Fibroblast of skin of right quadriceps (primary cell): ENCODE measurements around the gene LFNG.

ENCODE experiments used
- DNase-seq: peaks from one replicate; pipeline ENCODE4 v3.0.0-alpha.2; 2013

The LFNG gene

GRCh38 chr7:2519119-2519930 is at the start of gene LFNG:
Gene LFNG (plus strand): TSS chr7:2519774. CDS start chr7:2519862, 88 bp downstream.
- DNase-seq, result peak; percentile 93

DNA sequence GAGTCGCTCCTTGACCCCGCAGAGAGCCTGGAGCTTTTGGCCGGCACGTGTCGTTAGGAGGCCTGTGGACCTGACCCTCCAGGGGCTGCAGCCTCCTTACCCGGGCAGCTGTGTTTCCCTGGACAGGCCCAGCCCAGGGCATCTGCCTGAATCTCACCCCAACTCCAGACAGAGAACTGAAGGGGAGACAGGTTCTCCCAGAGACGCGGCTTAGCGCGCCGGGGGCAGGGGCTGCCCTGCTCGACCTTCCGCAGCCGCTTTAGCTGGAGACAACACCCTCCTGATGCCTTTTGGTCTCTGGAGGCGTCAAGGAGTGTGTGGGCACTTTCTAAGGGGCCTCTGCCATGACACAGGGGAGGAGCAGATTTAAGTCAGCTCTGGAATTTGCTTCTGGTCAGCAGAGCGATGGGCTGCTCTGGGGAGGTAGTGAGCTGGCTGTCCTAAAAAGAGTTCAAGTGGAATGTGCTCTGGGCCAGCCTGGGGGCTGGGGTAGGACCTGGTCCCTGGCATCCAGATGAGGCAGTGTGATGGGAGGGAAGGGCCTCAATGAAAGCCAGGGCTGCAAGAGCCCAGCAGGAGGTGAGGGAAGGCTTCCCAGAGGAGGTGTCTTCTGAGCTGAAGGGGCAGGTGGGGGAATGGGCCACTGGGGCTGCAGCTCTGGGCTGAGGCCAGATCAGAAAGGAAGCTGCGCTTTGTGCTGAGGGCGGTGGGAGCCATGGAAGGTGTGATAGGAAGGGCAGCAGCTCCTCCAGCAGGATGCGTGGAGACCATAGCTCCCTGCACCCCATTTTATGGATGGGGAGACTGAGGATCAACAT is 49.2 kb upstream of the LFNG start:
- no peak for DNase-seq

DNA sequence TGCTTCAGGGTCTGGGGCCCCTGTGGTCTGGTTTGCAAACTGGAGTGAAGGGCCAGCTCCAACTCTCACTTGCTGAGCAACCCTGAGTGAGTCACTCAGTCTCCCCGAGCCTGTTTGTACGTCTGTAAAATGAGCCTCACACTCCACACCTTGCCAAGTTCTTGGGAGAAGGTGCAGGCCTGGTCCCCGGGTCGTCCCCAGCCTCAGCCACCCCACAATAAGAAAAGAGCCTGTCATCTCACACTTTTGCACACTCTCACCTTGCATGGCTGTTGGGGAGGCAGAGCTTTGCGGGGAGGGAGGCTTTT is 48.6 kb upstream of the LFNG start:
- DNase-seq, result no peak

DNA sequence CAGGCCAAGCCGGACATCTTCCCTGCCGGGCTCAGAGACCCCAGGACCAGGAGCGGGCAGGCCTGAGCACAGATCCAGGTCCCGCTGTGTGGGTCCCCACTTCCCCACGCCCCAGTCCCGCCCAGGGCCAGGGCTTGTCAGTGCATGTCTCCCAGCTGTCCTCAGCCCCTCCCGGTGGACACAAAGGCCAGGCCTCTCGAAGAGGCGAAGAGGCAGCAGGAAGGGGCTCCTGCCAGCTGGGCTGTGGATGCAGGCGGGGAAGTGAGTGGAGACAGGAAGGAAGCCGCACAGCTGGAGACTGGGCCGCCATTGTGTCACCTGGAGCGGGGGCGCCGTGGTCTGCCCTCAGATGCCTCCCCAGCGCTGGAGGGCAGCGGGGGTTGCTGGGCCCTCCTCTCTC is 48.2 kb upstream of the LFNG start:
- no peak for DNase-seq

DNA sequence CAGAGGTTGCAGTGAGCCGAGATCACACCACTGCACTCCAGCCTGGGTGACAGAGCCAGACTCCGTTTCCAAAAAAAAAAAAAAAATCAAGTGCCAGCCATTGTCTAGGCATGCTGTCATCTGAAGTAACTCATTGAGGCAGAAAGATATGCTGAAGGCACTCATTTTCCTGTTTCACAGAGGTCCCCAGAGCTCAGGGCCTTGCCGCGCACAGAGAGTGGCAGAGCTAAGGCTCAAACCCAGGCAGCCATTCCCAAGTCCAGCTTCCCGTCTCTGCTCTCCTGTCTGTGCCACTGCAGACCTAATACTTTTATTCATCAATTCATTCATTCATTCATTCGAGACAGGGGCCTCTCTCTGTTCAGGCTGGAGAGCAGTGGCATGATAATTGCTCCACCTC is 46.8 kb upstream of the LFNG start:
- DNase-seq, result no peak

DNA sequence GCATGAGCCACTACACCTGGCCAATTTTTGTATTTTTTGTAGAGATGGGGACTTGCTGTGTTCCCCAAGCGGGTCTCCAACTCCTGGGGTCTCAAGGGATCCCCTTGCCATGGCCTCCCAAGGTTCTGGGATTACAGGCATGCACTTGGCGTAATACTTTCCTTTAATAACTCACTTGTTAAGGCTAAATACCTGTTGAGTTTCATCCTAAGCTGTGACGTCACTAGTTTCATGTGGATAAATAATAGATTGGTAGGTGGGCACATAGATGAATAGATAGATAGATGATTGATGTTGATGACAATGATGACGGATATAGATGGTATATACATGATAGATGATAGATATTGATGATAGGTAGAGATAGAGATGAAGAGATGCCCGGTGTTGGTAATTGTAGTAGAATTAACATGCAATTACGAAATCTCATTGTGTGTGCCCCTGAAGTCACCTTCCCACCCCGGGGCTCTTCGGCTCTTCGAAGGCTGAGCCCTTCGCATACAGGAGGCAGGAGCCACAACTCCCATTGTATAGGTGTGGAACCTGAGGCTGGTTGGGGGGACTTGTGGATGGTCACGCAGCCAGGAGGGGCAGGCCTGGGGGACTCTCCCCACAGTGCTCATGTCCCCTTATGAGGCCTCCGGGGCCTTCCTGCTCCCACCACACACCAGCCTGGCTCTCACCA is 45.9 kb upstream of the LFNG start:
- no peak for DNase-seq

DNA sequence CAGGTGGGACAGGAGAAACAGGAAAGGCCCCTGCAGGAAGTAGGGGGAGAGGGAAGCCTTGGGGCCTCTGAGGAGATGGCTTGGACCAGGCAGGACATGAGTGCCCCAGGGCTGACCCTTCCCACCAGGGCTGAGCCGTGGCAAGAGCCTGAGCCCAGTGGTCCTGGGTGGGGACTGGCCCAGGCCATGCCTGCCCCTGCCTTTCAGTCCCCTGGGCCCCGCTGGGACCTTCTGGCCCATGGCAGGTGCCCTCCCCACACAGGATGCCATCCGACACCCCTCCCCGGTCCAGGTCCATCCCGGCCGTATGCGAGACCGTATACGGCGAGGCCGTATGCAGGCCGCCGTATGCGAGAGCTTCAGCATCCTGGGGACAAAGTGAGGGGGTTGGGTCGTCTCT is 45.4 kb upstream of the LFNG start:
- no peak for DNase-seq

DNA sequence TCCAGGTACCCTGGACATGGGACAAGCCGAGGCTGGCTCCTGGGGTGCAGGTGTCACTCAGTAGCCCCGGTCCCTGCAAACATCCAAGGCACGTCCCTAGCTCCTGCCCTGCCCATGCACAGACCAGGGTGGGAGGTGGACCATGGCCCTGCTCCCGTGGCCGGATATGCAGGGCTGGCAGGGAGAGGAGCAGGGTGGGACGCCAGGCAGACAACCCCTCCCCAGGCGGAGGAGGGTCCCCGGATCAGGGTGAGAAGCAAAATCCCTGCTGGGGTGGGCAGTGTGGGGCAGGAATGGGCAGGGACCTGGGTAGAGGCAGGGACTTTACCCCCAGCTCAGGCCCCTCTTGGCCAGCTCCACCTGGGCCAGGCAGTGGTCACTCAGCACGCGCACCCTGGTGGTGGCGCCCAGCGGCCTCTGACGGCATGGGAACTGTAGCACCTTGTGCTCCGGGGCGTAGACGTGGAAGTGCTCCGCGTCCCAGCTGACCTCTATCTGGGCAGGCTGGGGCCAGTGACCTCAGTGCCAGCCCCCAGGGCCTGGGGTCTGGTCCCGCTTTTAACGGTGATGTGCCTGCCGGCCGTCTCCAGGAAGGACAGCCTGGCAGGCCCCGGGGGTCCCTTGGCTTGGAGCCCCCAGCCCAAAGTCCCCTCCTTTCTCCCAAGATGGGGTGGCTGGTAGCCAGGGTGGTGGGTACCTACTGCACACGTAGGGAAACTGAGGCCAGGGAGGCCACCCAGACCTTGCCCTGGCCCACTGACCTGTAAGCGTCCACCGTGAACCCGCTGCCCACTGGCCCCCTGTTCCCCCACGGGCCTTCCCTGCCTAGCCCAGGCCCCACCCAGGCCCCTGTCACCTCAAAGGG is 44.5 kb upstream of the LFNG start:
- no peak for DNase-seq

GRCh38 chr7:2475678-2476015 is 43.9 kb upstream of the LFNG start:
- DNase-seq, result no peak

DNA sequence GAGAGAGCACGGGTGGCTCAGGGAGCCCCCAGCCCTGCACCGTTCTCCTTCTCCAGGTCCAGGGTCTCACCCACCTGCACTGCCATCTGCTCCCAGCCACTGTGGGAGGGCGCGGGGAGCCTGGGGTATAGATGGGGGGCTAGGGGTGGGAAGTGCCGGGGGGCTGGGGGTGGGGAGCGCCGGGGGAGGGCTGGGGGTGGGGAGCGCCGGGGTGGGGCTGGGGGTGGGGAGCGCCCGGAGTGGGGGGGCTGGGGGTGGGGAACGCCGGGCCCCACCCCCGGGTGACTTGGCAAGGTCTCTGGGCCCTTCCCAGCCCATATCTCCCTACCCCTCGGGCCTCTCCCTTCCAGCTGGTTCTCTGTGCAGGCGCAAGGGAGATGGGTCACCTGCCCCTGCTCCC is 43.3 kb upstream of the LFNG start, which contains the start of gene GRIFIN:
GRIFIN (minus strand) TSS at position 101 of the 400 bp plus-strand sequence; CDS start at position 86, 15 bp downstream.
- DNase-seq, result no peak

- DNase-seq, result no peak
These were observed 42.7 kb upstream of the LFNG start for GRCh38 chr7:2476776-2477446.

DNA sequence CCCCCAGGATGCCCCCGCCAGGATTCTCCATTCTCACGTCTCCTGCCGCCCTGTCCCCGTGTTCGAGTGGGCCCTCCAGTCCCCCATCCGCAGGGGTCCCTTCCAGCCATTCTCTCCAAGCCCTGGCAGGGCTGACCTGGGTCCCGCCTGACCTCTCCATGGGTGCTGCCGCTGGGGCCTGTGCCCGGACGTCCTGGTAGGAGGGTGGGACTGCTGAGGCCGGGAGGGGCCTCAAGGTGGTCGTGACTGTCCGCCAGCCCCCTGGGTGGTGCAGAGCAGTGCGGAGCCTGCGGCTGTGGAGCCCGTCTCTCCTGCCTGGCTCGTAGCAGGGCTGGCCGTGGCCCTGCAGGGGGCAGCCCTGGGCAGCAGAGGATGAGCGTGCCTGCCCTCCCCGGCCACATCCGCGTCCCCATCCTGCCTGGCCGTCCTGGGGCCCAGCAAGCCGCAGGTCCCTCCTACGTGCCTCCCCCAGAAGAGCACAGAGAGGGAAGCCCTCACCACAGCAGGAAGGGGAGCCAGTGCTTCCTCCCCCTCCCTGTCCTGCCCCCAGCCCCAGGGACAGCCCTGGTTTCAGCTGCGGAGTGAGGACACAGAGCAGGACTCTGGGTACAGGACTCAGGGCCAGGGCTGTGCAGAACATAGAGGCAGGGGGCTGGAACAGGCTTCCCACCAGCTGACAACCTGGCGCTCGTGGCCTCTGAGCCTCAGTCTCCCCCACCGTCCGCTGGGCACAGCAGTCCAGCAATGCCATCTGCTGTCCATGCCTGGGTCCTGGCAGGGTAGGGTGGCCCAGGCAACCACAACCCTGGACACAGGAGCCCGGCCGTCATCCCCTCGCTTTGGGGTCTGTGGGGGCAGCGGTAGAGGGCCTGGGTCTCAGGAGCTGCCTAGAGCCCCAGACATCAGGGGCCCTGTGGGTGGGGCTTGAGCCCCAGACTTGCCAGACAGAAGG is 41.9 kb upstream of the LFNG start:
- DNase-seq, result peak; percentile 51

DNA sequence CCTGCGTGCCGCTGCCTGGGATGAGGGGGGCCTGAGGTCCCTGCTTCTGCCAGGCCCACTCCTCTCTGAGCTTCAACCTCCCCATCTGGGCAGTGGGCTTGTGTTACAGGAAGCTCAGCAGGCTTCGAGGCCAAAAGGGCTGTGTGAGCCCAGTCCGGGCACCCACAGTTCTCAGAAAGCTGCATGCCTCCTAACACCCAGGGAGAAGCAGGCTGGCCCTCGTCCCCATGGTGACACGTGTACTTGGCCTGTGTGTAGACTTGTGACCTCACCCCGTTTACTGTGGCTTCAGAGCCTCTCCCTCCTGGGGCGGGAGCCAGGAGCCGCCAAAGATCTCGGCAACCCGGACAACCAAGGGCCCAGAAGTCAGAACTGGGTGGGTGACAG is 41.2 kb upstream of the LFNG start:
- no peak for DNase-seq

DNA sequence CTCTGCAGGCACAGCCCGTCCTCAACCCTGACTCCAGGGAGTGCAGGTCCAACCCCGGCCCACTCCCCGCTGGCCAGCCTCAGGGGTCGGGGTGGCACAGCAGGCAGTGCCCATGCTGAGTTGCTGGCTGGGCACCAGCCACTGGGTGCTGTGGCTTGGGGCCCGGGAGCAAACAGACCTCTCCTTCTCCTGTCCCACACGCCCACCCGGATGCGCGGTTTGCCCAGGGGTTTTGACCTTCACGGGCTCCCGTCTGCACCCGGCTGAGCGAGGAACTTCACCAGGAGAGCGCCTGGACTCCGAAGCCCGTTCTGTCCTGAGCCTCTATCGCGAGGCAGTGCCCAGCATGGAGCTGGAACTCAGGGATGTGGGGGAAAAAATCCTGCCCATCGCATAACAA is 40.8 kb upstream of the LFNG start:
- no peak for DNase-seq

DNA sequence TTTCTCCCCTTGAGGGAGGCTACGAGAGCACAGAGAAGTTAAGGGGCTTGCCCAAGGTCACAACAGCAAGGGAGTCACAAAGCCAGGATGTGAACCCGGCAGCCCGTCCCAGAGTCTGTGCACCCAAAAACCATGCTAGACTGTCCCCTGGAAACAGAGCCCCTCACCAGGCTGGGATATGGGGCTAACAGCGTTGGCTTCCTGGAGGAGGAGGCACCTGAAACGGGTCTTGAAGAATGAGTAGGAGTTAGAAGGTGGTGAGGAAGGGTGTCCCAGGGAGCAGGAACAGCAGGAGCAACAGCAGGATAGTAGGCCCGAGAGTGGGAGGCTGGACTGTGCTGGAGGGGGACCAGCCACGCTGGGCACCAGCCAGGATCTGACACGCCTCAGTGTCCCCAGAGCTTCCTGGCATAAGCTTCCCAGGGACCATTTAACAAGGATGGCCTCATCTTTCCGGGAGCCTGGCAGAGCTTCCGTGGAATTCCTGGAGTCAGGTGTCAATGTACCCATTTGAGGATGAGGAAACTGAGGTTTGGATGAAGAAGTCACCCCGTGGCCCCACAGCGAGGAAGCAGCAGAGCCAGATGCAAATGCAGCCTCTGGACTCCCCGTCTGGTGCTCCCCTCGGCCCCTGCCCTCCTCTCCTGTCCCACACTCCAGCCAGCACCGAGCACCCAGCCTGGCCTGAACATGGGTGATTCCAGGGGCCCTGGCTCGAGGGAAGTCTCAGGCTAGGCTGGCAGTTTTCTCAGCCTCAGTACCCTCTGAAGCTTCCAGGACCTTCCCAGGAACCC is 40.1 kb upstream of the LFNG start:
- no peak for DNase-seq

DNA sequence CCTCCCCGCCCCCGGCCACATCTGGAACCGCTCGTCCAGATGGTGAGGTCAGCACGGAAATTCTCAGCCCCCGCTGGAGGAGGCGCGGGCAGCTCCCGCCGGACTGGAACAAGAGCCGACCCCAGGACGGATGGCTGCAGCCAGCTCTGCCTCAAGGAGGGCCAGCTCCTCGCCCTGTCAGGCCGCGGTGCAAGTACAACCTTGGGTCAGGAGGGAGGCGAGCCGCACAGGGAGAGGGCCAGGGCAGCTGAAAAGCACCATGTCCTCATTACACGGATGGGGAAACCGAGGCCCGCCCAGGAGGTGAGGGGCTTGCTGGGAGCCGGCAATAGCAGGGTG is 39.5 kb upstream of the LFNG start:
- DNase-seq, result no peak

DNA sequence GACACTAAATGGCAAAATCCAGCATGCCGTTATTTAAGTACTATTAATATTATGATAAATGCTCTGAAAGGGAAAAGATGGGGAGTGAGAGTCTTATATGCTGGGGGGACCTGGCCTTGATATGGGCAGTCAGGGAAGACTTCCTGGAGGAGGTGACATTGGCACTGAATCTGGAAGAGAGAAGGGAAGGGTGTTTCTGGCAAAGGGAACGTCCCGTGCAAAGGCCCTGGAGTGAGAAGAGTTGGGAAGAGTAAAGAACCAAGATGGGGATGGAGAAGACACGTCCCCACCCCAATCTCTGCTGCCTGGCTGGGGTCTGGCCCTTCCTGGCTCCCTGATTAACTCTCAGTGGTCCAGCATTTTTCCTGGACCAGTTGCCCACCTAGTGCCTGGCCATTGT is 38.4 kb upstream of the LFNG start:
- DNase-seq, result no peak

DNA sequence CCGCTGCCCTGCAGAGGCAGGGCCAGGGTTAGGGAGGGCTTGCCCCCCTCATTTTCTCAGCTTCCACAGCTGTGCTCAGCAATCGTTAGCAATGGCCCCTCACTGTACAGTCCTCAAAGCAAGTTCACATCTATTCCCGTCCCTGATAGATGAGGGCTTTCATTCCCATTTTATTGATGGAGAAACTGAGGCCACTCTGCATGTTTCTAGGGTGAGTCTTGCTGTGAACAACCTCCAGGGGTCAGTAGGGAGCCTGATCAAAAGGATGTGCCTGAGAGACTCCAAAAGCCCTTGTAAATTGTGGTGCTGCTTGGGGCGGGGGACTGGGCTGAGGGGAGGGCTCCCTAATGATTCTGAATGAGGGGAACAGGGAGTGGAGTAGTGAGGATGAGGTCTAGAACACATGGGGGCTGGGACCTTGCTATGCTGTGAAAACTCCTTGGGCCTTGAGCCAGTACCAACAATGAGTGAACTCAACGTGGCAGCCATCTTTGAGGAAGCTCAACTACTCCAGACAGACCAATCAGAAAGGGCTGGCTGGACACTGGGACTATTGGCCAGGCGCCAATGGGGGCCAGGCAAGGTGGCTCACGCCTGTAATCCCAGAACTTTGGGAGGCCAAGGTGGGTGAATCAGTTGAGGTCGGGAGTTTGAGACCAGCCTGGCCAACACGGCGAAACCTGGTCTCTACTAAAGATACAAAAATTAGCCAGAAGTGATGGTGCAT is 36.7 kb upstream of the LFNG start:
- DNase-seq, result no peak

- no peak for DNase-seq
These were observed 36.1 kb upstream of the LFNG start for GRCh38 chr7:2483494-2483893.

DNA sequence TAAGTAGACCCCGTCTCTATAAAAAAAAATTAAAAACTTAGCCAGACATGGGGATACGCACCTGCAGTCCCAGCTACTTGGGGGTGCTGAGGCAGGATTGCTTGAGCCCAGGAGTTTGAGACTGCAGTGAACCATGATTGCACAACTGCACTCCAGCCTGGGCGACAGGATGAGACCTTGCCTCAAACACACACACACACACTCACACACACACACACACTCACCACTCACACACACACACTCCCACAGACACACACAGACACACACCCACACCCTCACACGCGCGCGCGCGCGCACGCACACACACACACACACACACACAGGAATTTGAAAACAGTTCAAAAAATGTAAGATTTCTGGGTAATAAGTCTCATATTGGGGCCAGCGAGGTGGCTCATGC is 34.7 kb upstream of the LFNG start:
- DNase-seq, result no peak
